Measurements from ENCODE around the gene CRACR2B.

The CRACR2B gene

GRCh38 chr11:862696-863022, 34.9 kb downstream of the CRACR2B start:
- no peaks in the 10 kb centered on the region for H3F3A ChIP-seq (ENCODE audit: insufficient read depth)
- no peak overlapping the region for H2AFZ ChIP-seq (ENCODE audit: low read depth, low read length, severe bottlenecking)
- H3K4me3 ChIP-seq (ENCODE audit: insufficient read depth, low read length, poor library complexity, severe bottlenecking): no peak overlapping the region
- H3K27ac ChIP-seq (ENCODE audit: low read depth, low read length): no peak overlapping the region
- H3K9me3 ChIP-seq (ENCODE audit: insufficient read depth, low read length): no peaks in the 10 kb centered on the region
- no peak overlapping the region for H3K4me2 ChIP-seq (ENCODE audit: low read depth, low read length, poor library complexity, severe bottlenecking)
- no peaks in the 10 kb centered on the region for H3K27me3 ChIP-seq (ENCODE audit: low read length)
- H3K36me3 ChIP-seq (ENCODE audit: low read length): no peaks in the 10 kb centered on the region
- no peak overlapping the region for H3K9ac ChIP-seq (ENCODE audit: low read length)
- no peaks in the 10 kb centered on the region for H3K79me2 ChIP-seq (ENCODE audit: insufficient read depth, low read length)
- no peaks in the 10 kb centered on the region for H4K20me1 ChIP-seq (ENCODE audit: low read depth, low read length)
- TF ChIP-seq EZH2phosphoT487 (conservative IDR thresholded peaks at IDR 0.05; ENCODE audit: low read length): no peak
- TF ChIP-seq, protein P1, sequence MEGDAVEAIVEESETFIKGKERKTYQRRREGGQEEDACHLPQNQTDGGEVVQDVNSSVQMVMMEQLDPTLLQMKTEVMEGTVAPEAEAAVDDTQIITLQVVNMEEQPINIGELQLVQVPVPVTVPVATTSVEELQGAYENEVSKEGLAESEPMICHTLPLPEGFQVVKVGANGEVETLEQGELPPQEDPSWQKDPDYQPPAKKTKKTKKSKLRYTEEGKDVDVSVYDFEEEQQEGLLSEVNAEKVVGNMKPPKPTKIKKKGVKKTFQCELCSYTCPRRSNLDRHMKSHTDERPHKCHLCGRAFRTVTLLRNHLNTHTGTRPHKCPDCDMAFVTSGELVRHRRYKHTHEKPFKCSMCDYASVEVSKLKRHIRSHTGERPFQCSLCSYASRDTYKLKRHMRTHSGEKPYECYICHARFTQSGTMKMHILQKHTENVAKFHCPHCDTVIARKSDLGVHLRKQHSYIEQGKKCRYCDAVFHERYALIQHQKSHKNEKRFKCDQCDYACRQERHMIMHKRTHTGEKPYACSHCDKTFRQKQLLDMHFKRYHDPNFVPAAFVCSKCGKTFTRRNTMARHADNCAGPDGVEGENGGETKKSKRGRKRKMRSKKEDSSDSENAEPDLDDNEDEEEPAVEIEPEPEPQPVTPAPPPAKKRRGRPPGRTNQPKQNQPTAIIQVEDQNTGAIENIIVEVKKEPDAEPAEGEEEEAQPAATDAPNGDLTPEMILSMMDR (IDR thresholded peaks at IDR 0.05; ENCODE audit: insufficient read depth, low read length, poor library complexity, severe bottlenecking): no peak
- H3K9me2 ChIP-seq (replicated peaks; ENCODE audit: insufficient read depth, low read length): no peaks in the 10 kb centered on the region

- H3K79me2 ChIP-seq (ENCODE audit: insufficient read depth, low read length): no peaks in the 10 kb centered on the region
- H2AFZ ChIP-seq (ENCODE audit: low read depth, low read length, severe bottlenecking): no peak overlapping the region
- no peak overlapping the region for H3K9ac ChIP-seq (ENCODE audit: low read length)
- no peaks in the 10 kb centered on the region for H3K9me2 ChIP-seq (replicated peaks; ENCODE audit: insufficient read depth, low read length)
- H4K20me1 ChIP-seq (ENCODE audit: low read depth, low read length): no peaks in the 10 kb centered on the region
- H3K36me3 ChIP-seq (ENCODE audit: low read length): no peaks in the 10 kb centered on the region
- no peaks in the 10 kb centered on the region for H3K9me3 ChIP-seq (ENCODE audit: insufficient read depth, low read length)
- no peak for TF ChIP-seq EZH2phosphoT487 (conservative IDR thresholded peaks at IDR 0.05; ENCODE audit: low read length)
- TF ChIP-seq, protein P1 (IDR thresholded peaks at IDR 0.05; ENCODE audit: insufficient read depth, low read length, poor library complexity, severe bottlenecking): no peak
- H3K4me3 ChIP-seq (ENCODE audit: insufficient read depth, low read length, poor library complexity, severe bottlenecking): no peak overlapping the region
- H3F3A ChIP-seq (ENCODE audit: insufficient read depth): no peaks in the 10 kb centered on the region
- H3K27me3 ChIP-seq (ENCODE audit: low read length): no peaks in the 10 kb centered on the region
- H3K4me2 ChIP-seq (ENCODE audit: low read depth, low read length, poor library complexity, severe bottlenecking): no peak overlapping the region
- no peak overlapping the region for H3K27ac ChIP-seq (ENCODE audit: low read depth, low read length)
Observed at GRCh38 chr11:863023-863909, 35.5 kb downstream of the CRACR2B start.

DNA sequence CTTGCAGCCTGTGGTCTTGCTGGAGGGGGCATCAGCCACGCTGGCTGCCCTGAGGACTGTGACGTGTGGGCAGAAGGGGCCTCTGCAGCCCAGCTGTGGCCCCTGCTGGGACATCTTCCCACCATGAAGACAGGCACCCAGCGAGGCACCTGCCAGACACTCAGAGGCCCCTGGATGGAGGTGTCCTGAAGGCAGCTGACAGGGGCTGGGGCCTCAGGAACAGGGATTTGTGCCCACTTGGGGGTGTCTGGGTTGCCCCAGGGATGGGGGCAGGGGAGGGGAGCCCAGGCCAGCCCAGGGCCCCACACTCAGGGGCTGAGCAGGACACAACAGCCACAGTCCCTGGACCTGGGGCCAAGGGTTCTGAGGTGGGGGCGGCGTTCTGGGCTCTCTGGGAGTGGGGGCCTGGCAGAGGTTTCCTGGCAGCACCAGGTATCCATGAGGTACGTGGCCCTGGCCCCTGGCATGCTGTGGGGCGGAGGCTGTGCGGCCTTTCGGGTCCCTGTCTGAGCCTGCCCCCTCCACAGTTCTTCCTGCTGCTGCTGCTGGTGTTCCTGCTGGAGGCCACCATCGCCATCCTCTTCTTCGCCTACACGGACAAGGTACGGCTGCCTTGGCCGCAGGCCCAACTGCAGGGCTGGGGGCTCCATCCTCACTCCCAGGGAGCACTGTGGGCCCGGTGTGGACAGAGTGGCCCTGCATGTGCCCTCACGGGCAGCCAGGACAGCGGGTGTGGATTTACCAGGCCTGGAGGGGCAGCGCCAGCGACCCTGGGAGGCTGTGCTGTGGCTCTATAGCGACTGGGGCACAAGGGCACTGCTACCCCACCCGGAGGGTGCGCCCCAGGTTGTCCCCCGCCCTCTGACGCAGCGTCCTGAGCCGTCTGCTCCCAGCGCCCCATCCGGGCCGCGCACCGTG, 36.5 kb downstream of the CRACR2B start:
- no peak overlapping the region for H3K9ac ChIP-seq (ENCODE audit: low read length)
- H3K27me3 ChIP-seq (ENCODE audit: low read length): no peaks in the 10 kb centered on the region
- H3K27ac ChIP-seq (ENCODE audit: low read depth, low read length): no peak overlapping the region
- no peaks in the 10 kb centered on the region for H3F3A ChIP-seq (ENCODE audit: insufficient read depth)
- H3K4me2 ChIP-seq (ENCODE audit: low read depth, low read length, poor library complexity, severe bottlenecking): no peak overlapping the region
- H3K9me2 ChIP-seq (replicated peaks; ENCODE audit: insufficient read depth, low read length): no peaks in the 10 kb centered on the region
- H2AFZ ChIP-seq (ENCODE audit: low read depth, low read length, severe bottlenecking): no peak overlapping the region
- no peaks in the 10 kb centered on the region for H3K9me3 ChIP-seq (ENCODE audit: insufficient read depth, low read length)
- no peak for TF ChIP-seq EZH2phosphoT487 (conservative IDR thresholded peaks at IDR 0.05; ENCODE audit: low read length)
- no peaks in the 10 kb centered on the region for H3K36me3 ChIP-seq (ENCODE audit: low read length)
- H4K20me1 ChIP-seq (ENCODE audit: low read depth, low read length): no peaks in the 10 kb centered on the region
- no peaks in the 10 kb centered on the region for H3K79me2 ChIP-seq (ENCODE audit: insufficient read depth, low read length)
- H3K4me3 ChIP-seq (ENCODE audit: insufficient read depth, low read length, poor library complexity, severe bottlenecking): no peak overlapping the region
